Endothelial cell of umbilical vein (primary cell): ENCODE data around the gene C19orf25. TPM values are rescaled to one million over a fixed set of nuclear protein-coding genes. Genes with fewer than 3 reads are reported as not detected.

Experiments used
- Bru-seq: library from RNA; stranded (reverse); fragments of 400-500 nt; gene quantifications from one replicate; lab custom pipeline; 2021; lab: Mats Ljungman, UMichigan
- BruChase-seq, 2 experiments: library from RNA; stranded (reverse); fragments of 400-500 nt; gene quantifications; one replicate each; lab custom pipeline; 2021; lab: Mats Ljungman, UMichigan
- BruUV-seq: library from RNA; stranded (reverse); fragments of 400-500 nt; replicated peaks from 2 replicates; lab custom pipeline; 2021; lab: Mats Ljungman, UMichigan
- CTCF ChIA-PET: fragments of 300-600, 350-600 bp; sonication (Branson Sonifier 250); formaldehyde crosslinking; loops from one replicate; lab custom pipeline; 2021; ENCODE audit warnings: antibody characterized with exemption, inconsistent platforms; lab: Charles Lee
- POLR2A ChIA-PET: fragments of 300-600, 350-600 bp; sonication (Branson Sonifier 250); formaldehyde crosslinking; loops from one replicate; lab custom pipeline; 2021; ENCODE audit warnings: antibody characterized with exemption, inconsistent platforms; lab: Charles Lee
- DNase-seq: peaks from one replicate; pipeline ENCODE4 v3.0.0-alpha.2; 2011; ENCODE audit warnings: low read depth, low spot score
- FAIRE-seq: peaks from 2 replicates; lab custom pipeline; 2011; peaks lifted over from hg19 to GRCh38; lab: Jason Lieb, UNC
- H2AFZ ChIP-seq: 2 replicates; pipeline ENCODE4 v1.6.0; 2012; ENCODE audit warnings: low read depth, low read length, control low read depth, inconsistent platforms
- H3K27ac ChIP-seq: 2 replicates; pipeline ENCODE4 v1.5.1; 2011; ENCODE audit warnings: low read depth, mild to moderate bottlenecking, control low read depth, low read length, moderate library complexity; ENCODE audit not compliant: insufficient read depth
- H3K27me3 ChIP-seq, 2 experiments: 2 replicates each; pipeline versions ENCODE4 v1.6.0 to v1.6.1; 2011; ENCODE audit warnings: low read length in 2 of 2, mixed read lengths in 1 of 2; ENCODE audit not compliant: control insufficient read depth in 2 of 2, insufficient read depth in 2 of 2
- H3K36me3 ChIP-seq, 2 experiments: 2 replicates in 1 of 2; 3 replicates in 1 of 2; pipeline ENCODE4 v1.5.1; 2011; ENCODE audit warnings: low read length in 2 of 2, mild to moderate bottlenecking in 1 of 2, moderate library complexity in 1 of 2; ENCODE audit not compliant: control insufficient read depth in 2 of 2, insufficient read depth in 2 of 2; ENCODE audit errors: extremely low read depth in 1 of 2
- H3K4me1 ChIP-seq: 3 replicates; pipeline ENCODE4 v1.5.1; 2011; ENCODE audit warnings: mild to moderate bottlenecking, low read length; ENCODE audit not compliant: control insufficient read depth, insufficient read depth; ENCODE audit errors: extremely low read depth
- H3K4me2 ChIP-seq: 2 replicates; pipeline ENCODE4 v1.6.1; 2011; ENCODE audit warnings: low read length, control low read depth, mixed read lengths; ENCODE audit not compliant: insufficient read depth
- H3K4me3 ChIP-seq, 3 experiments: fragments of 200-600 bp in 1 of 3; sonication (generic), shearing (Covaris generic) in 1 of 3; replicated peaks in 1 of 3; 2 replicates each; pipeline ENCODE4 v1.5.1; 2011 to 2016; ENCODE audit warnings: control low read depth in 3 of 3, low read length in 3 of 3, mild to moderate bottlenecking in 2 of 3, inconsistent platforms in 1 of 3, low read depth in 1 of 3, moderate library complexity in 1 of 3; ENCODE audit not compliant: insufficient read depth in 1 of 3
- H3K79me2 ChIP-seq: 2 replicates; pipeline ENCODE4 v1.6.0; 2012; ENCODE audit warnings: low read length, inconsistent platforms; ENCODE audit not compliant: control insufficient read depth, insufficient read depth
- H3K9ac ChIP-seq: replicated peaks from 2 replicates; pipeline ENCODE3; 2011; ENCODE audit warnings: low read length, control low read depth; ENCODE audit not compliant: insufficient read depth; ENCODE audit errors: extremely low read depth
- H3K9me1 ChIP-seq: replicated peaks from 3 replicates; pipeline ENCODE4 v1.6.0; 2011; ENCODE audit warnings: mild to moderate bottlenecking, low read length; ENCODE audit not compliant: control insufficient read depth, insufficient read depth; ENCODE audit errors: extremely low read depth
- H3K9me3 ChIP-seq: replicated peaks from 2 replicates; pipeline ENCODE4 v1.5.1; 2012; ENCODE audit warnings: low read length, inconsistent platforms; ENCODE audit not compliant: control insufficient read depth, insufficient read depth
- H4K20me1 ChIP-seq: replicated peaks from 2 replicates; pipeline ENCODE3; 2011; ENCODE audit warnings: mild to moderate bottlenecking, low read length; ENCODE audit not compliant: control insufficient read depth, insufficient read depth; ENCODE audit errors: extremely low read depth
- EZH2 ChIP-seq: IDR thresholded peaks from 2 replicates; pipeline ENCODE4 v1.6.1; 2012; ENCODE audit warnings: borderline replicate concordance, low read depth, mild to moderate bottlenecking, moderate library complexity, low read length, inconsistent platforms; ENCODE audit not compliant: severe bottlenecking
- FOS ChIP-seq: IDR thresholded peaks from 2 replicates; pipeline ENCODE4 v1.6.1; 2011; ENCODE audit warnings: mild to moderate bottlenecking, low read length, moderate library complexity, borderline replicate concordance; ENCODE audit not compliant: insufficient read depth
- GATA2 ChIP-seq: IDR thresholded peaks from 2 replicates; pipeline ENCODE4 v1.7.0; 2011; ENCODE audit warnings: low read depth, mild to moderate bottlenecking, moderate library complexity, mixed read lengths, low read length; ENCODE audit not compliant: insufficient read length, insufficient read depth
- JUN ChIP-seq: IDR thresholded peaks from 2 replicates; pipeline ENCODE4 v1.6.1; 2011; ENCODE audit warnings: borderline replicate concordance, low read depth; ENCODE audit not compliant: insufficient read length, insufficient read depth
- MYC ChIP-seq: IDR thresholded peaks from one replicate; pipeline ENCODE4 v1.6.1; 2011; ENCODE audit warnings: mild to moderate bottlenecking, low read depth, low read length
- POLR2A ChIP-seq: IDR thresholded peaks from 2 replicates; pipeline ENCODE4 v1.6.1; 2012; ENCODE audit warnings: low read depth, mild to moderate bottlenecking, control low read depth, low read length
- POLR2AphosphoS5 ChIP-seq: IDR thresholded peaks from 2 replicates; pipeline ENCODE4 v1.6.1; 2012; ENCODE audit warnings: low read depth, mild to moderate bottlenecking, control low read depth, low read length, moderate library complexity; ENCODE audit not compliant: insufficient read depth
- dilution Hi-C: fragments of 300-500 bp; cut with MboI; formaldehyde crosslinking; loops from one replicate; pipeline ENCODE4 v1.15.0; 2019; ENCODE audit warnings: low sequenced_read_pairs; ENCODE audit not compliant: extremely low pct_ligation_motif_present
- intact Hi-C: fragments of 100-400 bp; cut with micrococcal nuclease; formaldehyde crosslinking; loops from one replicate; pipeline ENCODE4 v1.10.0; 2022
- long read RNA-seq: library from polyadenylated mRNA; stranded (forward); transcript quantifications from one replicate; pipeline ENCODE4 v2.0.0, GENCODE V29; 2021
- polyA minus RNA-seq, 3 experiments: library from RNA; depleted of rRNA, polyadenylated mRNA; stranded (reverse); fragments of >200 nt; gene quantifications; 1 replicate in 1 of 3; 2 replicates in 2 of 3; pipeline ENCODE4 v1.2.3, GENCODE V29; 2011
- polyA plus RNA-seq, 4 experiments: library from polyadenylated mRNA; depleted of rRNA in 3 of 4; stranded (reverse) in 3 of 4; unstranded in 1 of 4; fragments of >200 nt; gene quantifications; 2 replicates each; pipeline versions ENCODE4 v1.2.1 to v1.2.3, GENCODE V29; 2011 to 2012; ENCODE audit warnings: missing spikeins in 1 of 4
- total RNA-seq: library from RNA; stranded (reverse); gene quantifications from 2 replicates; pipeline ENCODE4 v1.2.3, GENCODE V29; 2021
- TF ChIP-seq, protein P1 (sequence below), 2 donors: IDR thresholded peaks; 1 replicate in 1 of 2; 2 replicates in 1 of 2; pipeline ENCODE4 v1.5.1; 2011; ENCODE audit warnings: low read length in 2 of 2, mild to moderate bottlenecking in 2 of 2, moderate library complexity in 2 of 2, control low read depth in 1 of 2, inconsistent platforms in 1 of 2, low read depth in 1 of 2; ENCODE audit not compliant: insufficient read depth in 1 of 2; ENCODE audit errors: extremely low read depth in 1 of 2
- TF ChIP-seq, protein P2 (sequence below): IDR thresholded peaks from 2 replicates; pipeline ENCODE4 v1.6.1; 2011; ENCODE audit not compliant: insufficient read depth, insufficient read length

The C19orf25 gene
- total RNA-seq (28.0 and 29.0 TPM in 2 replicates), polyA plus RNA-seq (34.6 and 40.3 TPM in 2 replicates), polyA minus RNA-seq (7.0 and 9.5 TPM in 2 replicates), Bru-seq, nascent RNA (percentile 46 among the genes with signal in this experiment), BruChase-seq, experiment 1, labeled RNA remaining after a 6-hour chase (percentile 67 among the genes with signal in this experiment), BruChase-seq, experiment 2, labeled RNA remaining after a 2-hour chase (percentile 62 among the genes with signal in this experiment)
- polyA plus RNA-seq (2011; cell fraction: cytosol; rRNA removed), result 21.2 and 27.3 TPM in 2 replicates
- 20.9 TPM in 2 replicates for polyA plus RNA-seq (2011; cell fraction: nucleus; rRNA removed)
- polyA plus RNA-seq (2012), result 10.8 and 16.6 TPM in 2 replicates
- polyA minus RNA-seq (2011; cell fraction: cytosol; rRNA and poly(A)+ RNA removed), result 19.0 TPM
- 9.1 and 11.3 TPM in 2 replicates for polyA minus RNA-seq (2011; cell fraction: nucleus; rRNA and poly(A)+ RNA removed)
- long read RNA-seq, transcript C19orf25-213 (3 exons, 1,287 nt), result minor isoform, 6 of 121 reads
- long read RNA-seq, transcript C19orf25-202 (2 exons, 2,403 nt), result minor isoform, 10 of 121 reads
- long read RNA-seq, transcript C19orf25-203 (3 exons, 1,837 nt), result major isoform, 78 of 121 reads
- long read RNA-seq, partial matches to known transcripts, result 3 of 121 reads
- long read RNA-seq, other reads (novel, unspliced or antisense), result 10 of 121 reads

- Histone ChIP-seq H3K79me2 (peaks cover 5% of the 10 kb centered on the region), H3K4me1 (peaks cover 3% of the 10 kb centered on the region), H3K4me2 (peak within 1 kb of the TSS; percentile 65), H2AFZ (peak within 1 kb of the TSS; percentile 97), H4K20me1 (no peaks in the 10 kb centered on the region), H3K9me3 (no peaks in the 10 kb centered on the region), H3K36me3 (peaks cover 0 to 3% of the 10 kb centered on the region in 2 experiments), H3K27me3 (no peaks in the 10 kb centered on the region), H3K9me1 (no peaks in the 10 kb centered on the region), H3K4me3 (peak within 1 kb of the TSS; percentile 75 to 88 (median 75)), H3K9ac (peak within 1 kb of the TSS; percentile 64), H3K27ac (peak within 1 kb of the TSS; percentile 15)
- ChIA-PET POLR2A (interaction anchor here (0.6 kb wide), 2 partner anchors 237 to 394 kb away, joined by 3 read pairs; no protein-coding TSS in a partner anchor), CTCF (no interaction called here)
- no TSS peak for BruUV-seq
- TF ChIP-seq POLR2AphosphoS5 (peak; percentile 76), JUN (no peak), POLR2A (peak; percentile 90), EZH2 (no peak), FOS (no peak), GATA2 (no peak), MYC (no peak)
- TF ChIP-seq, protein P1, sequence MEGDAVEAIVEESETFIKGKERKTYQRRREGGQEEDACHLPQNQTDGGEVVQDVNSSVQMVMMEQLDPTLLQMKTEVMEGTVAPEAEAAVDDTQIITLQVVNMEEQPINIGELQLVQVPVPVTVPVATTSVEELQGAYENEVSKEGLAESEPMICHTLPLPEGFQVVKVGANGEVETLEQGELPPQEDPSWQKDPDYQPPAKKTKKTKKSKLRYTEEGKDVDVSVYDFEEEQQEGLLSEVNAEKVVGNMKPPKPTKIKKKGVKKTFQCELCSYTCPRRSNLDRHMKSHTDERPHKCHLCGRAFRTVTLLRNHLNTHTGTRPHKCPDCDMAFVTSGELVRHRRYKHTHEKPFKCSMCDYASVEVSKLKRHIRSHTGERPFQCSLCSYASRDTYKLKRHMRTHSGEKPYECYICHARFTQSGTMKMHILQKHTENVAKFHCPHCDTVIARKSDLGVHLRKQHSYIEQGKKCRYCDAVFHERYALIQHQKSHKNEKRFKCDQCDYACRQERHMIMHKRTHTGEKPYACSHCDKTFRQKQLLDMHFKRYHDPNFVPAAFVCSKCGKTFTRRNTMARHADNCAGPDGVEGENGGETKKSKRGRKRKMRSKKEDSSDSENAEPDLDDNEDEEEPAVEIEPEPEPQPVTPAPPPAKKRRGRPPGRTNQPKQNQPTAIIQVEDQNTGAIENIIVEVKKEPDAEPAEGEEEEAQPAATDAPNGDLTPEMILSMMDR (IDR thresholded peaks at IDR 0.05; ENCODE audit: extremely low read depth in 1 of 2, insufficient read depth in 1 of 2, low read depth in 1 of 2, low read length in 2 of 2), result no peak
- TF ChIP-seq, protein P2, sequence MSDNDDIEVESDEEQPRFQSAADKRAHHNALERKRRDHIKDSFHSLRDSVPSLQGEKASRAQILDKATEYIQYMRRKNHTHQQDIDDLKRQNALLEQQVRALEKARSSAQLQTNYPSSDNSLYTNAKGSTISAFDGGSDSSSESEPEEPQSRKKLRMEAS, result peak; percentile 92
- dilution Hi-C loops, result no loop called here
- intact Hi-C loops, result loop anchor here (1.0 kb wide), 1 partner anchor 11 kb away; the partner anchor contains the start of gene PCSK4
- peak; percentile 91 for DNase-seq
- FAIRE-seq, result peak; percentile 95
These were observed at the start of gene C19orf25 for GRCh38 chr19:1478934-1479707. Gene C19orf25 (minus strand): TSS chr19:1479215. CDS start chr19:1478903, 312 bp downstream.
